Stimulated activated CD4-positive, alpha-beta T cell treated with anti-CD3 and anti-CD28 coated beads, Interleukin-15, amount 100 ng/mL, for 48 hours (primary cell): Measurements from ENCODE around the gene NTRK2.
A peak's percentile ranks its signal among the peaks of the same experiment; 100 is the strongest.

ENCODE experiments used
- DNase-seq, 2 donors: peaks; one replicate each; pipeline ENCODE4 v3.0.0-alpha.2; 2020; ENCODE audit warnings: low read depth in 2 of 2

Gene NTRK2

GRCh38 chr9:84937581-84937980 lies 268.1 kb downstream of the NTRK2 start:
- DNase-seq: no peak

DNA sequence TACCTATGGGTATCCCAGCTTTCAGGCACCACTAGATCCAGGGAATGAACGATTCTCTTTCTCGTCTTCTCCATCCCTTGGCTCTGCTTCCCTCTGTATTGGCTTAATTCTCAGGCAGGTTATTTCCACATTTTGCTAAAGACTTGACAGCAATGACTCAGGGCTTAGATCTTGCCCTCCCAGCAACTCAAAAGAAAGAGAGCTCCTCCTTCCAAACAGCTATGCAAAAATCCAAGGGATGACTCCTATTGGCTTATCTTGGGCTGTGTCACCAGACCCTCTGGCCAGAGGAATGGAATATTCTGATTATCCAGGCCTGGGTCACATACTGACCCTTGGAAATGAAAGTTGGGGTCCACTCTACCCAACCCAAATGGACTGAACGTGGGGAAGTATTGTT lies 270.2 kb downstream of the NTRK2 start:
- DNase-seq: no peak

DNA sequence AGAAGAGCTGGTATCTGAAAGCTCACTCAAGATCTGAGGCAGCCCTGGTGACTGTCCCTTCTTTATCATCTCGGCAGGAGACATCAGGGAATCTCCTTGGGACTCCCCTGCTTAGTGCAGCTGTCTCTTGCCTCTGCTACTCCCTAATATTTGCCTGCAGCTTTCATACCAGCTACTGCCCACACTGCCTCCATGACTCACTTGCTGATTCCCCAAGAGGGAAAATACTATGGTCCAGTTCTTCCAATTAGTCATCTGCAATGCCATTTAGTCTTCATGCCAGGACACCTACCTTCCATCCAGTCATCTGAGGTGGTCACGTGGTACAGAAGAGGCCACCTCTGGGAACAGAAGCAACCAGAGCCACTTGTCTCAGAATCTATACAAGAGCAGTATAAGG lies 270.8 kb downstream of the NTRK2 start:
- DNase-seq: no peak

DNA sequence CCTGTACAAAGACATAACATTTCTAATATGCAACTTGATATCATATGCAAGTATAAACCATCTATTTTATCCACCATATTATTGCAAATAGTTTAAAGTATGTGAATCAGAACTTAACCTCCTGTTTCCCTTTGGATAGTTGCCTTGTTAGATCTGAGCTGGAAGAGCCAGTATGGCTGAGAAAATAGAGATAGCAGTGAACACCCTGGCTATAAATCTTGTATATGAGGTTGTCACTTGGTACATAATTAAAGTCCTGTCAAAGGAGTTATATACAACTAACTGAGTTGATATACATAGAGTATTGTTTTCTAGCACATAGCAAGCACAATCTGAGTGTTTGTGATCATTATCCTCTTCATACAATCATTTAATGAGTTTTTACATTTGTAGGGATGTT lies 272.3 kb downstream of the NTRK2 start:
- no peak for DNase-seq

DNA sequence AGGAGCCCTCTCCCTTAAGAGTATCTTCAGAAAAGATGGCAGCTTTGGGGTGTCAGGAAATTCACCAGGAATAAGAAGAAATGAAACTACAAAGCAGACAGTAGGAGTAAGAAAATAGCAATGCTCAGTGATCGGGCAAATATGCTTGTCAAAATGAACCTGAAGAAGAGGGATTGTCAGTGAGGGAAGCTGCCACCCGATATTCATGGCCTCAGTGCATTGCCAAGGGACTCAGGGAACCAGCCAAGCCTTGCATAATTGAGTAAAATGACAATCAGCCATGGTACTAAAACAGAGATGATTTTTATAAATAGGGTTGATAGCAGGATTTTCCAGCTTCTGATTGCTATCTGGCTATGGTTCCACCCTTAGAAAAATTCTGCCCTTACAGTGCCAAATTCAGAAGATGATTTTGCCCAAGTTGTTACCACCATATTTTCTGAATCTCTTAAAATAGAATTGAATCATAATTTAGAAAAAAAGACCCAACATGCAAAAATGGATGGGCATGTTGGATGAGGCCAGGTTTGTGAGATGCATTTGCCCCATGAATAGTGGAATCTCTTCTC lies 274.0 kb downstream of the NTRK2 start:
- no peak for DNase-seq

DNA sequence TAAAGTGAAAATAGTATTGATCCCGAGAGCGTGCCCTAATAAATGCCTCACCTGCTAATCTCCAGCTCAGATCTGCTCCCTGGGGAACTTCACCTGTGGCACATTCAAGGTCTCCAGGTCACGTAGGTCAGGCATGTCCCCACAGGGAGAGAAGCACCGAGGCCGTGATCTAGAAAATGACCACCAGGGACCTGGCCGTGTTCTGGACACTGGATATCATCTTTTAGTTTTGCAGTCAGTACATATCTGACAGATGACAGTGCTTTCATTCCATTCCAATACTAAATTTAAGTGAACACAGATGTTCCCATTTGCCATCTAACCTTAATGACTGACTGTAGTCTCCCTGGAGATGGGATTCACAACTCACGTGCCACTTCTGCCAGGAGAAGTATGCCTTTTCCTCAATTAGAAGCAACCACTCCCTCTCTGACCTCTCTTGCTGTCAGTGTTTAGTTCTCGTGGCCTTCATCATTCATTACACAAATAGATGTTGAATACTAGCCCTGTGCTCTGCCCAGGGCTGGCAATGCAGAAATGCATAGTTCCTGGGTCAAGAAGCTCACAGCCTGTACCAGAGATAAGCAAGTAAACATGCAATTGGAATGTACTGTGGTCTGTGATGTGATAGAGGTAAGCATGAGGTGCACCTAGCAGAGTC lies 276.5 kb downstream of the NTRK2 start:
- no peak for DNase-seq

DNA sequence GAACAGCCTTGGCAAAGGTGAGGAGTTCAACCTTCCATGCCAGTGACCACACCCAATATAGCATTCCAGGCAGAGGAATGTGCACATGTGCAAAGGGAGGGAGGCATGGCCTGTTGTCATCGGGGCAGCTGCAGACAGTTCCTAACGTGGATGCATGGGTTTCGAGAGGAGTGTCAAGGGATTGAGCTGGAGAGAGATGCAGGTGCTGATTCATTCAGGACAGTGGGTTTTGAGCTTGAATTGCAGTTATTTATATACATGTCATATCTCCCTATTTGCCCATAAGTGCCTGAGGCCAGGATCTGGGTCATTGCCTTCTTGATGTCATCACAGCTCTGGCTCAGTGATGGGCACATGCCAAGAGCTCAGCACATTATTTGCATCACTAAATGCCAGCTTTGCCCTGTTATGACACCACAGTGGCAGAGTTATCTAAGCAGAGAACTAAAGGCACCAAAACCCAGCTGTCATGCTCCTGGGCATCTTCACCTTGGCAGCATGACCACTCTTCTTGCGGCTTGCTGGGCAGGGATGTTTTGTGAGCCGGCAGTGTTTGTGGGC lies 278.0 kb downstream of the NTRK2 start:
- DNase-seq: no peak

GRCh38 chr9:84949258-84949657 lies 279.7 kb downstream of the NTRK2 start:
- DNase-seq: no peak

DNA sequence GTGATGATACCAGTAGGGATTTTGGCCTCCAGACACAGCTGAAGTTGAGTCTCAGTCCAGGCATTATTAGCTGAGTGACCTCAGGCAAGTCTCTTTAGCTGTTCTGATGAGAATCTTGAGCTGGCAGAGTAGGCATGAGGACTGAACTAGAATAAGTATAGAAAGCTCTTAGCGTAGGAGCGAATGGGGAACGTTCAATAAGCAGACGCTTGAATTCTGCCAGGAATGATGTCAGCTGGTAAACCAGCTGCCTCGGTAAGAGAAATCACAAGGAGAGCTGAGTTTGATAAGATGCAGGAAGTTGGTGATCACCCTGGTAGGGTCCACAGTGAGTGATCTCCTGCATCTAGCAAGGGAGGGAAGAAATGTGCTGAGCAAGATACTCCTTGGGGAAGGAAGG lies 280.4 kb downstream of the NTRK2 start:
- DNase-seq: no peak

DNA sequence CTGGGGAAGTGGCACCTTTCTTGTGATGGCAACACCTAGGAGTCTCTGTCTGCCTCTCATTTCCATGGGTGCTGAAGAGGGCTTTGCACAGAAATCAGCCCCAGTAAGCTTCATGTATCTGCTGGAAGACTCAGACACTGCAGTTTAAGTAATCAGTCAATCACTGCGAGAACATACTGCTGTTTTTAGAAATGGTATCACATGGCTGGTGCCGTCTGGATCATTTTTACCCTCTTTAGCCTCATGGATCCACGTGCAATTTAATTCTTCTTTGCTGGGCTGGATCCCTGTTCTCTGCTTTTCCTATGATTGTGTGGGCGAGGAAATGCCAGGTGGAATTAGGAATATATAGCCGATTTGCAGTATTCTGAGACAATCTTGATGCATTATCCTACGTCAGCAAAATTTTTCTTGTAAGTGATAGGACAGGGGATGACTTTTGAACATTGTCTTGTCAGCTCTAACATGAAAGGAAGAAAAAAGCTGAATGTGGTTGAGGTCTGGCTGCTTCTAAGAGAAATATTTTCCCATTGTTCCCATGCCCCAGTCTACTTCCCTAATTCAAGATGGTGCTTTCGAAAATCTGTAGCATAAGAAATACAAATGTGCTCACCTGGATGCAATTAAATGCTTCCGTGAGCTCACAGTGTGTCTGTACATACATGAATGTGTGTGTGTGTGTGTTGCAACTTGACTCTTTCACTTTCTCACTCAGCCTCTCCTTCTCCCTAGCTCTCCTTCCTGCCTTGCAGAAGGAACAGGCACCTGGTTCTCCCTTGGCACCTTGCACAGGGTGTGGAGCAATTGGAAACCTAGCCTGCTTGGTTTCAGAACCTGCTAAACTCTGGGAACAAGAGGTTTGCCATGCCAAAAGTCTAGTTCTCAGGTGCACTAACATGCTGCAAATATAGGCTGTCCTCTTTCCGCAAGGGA lies 281.6 kb downstream of the NTRK2 start:
- no peak for DNase-seq

DNA sequence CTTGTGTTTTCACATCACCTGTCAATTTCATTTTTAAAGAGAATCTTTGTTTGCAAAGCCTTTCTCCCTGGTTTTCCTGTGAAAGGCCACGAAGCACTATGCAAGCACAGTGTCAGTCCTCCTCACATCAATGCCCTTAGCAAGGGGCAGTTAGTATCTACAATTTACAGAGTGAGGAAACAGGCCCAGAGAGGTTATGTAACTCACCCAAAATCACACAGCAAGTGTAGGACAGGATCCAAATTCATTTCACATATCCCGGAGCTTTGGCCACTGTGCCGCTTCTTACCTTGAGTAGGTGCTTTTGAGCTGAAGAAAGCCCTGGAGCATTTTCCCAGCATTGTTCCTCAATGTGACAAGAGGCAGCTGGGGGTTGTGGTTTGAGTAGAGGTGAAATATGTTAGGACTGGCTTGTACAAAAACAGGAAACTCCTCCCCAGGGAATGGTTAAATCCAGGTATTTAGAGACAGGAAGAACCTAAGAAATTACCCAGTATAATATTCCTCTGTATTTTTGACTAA lies 283.8 kb downstream of the NTRK2 start:
- DNase-seq: no peak

DNA sequence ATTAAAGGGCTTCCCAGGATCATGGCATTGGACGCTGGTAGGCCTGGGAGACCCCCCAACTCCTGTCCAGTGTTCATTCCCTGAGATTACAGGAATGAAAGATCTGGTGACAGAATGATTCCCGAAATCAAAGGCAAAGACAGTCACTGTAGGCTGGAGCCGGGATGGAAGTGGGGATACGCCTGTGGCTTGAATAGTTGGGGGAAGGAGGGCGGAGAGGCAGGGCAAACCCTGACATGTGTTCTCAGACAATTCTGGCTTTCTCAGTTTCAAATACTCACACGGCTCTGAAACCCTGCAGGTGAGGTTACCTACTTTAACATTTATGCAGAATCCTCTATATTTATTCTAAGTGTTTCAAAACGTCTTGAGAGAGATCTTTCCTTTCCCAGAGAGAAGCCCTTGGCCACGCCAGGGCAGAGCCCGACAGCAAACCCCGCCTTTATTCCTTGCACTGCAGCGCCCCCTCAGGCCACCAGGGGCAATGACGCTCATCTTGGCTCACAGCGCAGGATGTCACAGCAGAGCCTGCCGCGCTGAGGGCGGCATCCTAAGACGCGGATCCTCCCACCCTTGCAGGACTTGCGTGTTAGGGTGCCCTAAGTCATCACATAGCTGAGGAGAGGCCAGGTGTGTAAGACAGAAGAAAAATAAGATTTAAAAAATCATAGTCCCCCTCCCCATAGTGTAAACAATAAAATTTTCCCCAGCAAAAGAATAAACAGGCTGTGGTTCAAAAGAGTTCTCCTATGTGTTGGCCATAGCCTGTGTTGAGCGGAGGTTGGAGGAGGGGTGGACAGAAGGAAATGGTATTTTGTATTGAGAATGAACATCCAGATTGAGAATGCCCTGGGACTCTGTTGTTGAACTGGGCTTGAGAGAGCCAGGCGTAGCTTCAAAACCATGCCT lies 284.5 kb downstream of the NTRK2 start:
- peak; percentile 13 to 18 for DNase-seq

DNA sequence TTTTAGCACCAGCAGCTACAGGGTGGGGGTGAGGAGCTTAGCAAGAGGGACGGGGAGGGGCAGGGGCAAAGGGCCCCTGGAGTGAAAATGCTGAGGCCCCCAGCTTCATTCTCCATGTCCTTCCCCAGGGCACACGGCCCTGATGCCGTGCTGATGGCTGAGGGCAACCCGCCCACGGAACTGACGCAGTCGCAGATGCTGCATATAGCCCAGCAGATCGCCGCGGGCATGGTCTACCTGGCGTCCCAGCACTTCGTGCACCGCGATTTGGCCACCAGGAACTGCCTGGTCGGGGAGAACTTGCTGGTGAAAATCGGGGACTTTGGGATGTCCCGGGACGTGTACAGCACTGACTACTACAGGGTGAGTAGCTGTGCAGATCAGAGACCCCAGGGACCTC lies 285.6 kb downstream of the NTRK2 start:
- no peak for DNase-seq

- DNase-seq: no peak
Observed at GRCh38 chr9:84955971-84956370, 286.4 kb downstream of the NTRK2 start.

DNA sequence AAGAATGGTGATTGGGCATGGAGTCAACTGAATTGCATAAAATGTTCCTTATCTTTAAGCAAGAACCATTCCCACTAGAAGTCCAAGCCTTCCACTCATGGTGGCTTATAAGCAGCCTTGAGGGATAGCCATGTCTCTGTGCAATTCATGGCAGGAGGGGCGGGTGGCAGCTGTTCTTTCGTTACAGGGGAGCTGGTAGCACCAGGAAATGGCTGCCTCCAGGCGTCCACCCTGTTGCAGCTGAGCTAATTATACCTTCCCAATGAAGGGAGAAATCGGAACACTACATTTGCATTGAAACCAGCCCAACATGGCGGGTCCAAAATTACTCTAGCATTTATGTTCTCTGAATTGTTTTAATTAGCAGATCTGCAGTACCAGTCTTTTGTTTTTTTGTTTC lies 289.8 kb downstream of the NTRK2 start:
- no peak for DNase-seq

DNA sequence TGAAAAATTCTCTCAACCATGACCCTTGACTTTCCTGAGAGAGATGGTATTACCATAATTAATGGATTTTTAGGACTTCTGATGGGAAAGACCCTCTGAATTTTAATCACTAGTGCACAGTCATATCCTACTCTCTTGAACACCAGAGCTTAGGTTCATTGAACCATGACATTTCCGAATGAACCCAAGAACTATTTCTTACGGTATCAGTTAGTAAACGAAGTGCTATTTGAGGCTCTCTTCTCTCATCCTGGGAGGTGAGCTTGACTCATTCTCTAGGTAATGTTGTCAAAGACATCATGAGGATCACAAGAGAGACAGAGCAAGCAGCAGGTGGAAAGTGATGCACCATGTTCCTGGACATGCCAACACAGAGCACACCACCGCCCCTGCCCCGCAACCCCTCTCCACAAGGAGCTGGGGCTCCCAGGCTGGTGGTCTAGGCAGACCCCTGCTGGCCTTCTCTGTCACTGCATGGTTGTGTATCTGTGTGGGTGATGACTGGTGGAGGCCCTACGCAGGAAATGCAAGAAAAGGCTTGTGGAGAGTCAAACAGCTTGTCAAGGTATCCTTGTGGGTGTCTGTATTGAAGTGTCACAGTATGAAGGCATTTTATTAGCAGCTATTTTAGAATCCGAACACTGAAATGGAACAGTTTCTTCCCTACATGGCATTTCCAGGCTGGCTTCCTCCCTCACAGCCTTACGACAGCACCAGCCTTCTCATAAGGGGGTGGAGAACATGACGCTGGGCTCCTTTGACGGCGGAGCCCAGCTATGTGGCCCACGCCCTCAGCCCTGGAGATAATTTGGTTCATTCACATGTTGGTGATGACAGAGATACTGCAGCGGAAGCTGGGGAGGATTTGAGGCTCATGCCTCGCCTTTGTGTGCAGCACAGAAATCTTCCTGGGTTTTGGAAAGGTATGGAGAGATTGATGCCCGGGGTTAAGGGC lies 297.6 kb downstream of the NTRK2 start:
- no peak for DNase-seq

DNA sequence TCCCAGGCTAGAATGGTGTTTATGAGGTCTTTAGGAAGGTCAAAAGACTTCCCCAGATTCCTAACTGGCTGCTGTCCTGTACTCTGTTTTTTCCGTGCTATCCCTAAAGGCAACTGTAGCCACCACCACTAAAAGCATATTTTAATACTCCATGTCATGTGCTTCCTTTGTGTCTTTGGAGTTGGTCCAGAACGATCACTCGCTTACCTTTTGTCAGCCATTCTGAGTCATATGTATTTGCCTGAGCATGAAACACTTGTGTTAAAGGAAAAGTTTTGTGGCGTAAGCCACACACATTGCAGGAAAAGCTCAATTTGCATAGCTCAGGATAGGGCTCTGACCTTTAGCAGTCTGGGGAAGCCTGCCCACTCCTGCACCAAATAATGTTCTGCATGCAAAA lies 299.6 kb downstream of the NTRK2 start:
- DNase-seq: no peak

GRCh38 chr9:84969736-84970135 lies 300.2 kb downstream of the NTRK2 start:
- no peak for DNase-seq

- DNase-seq: no peak
Observed at GRCh38 chr9:84970432-84970831, 300.9 kb downstream of the NTRK2 start.

DNA sequence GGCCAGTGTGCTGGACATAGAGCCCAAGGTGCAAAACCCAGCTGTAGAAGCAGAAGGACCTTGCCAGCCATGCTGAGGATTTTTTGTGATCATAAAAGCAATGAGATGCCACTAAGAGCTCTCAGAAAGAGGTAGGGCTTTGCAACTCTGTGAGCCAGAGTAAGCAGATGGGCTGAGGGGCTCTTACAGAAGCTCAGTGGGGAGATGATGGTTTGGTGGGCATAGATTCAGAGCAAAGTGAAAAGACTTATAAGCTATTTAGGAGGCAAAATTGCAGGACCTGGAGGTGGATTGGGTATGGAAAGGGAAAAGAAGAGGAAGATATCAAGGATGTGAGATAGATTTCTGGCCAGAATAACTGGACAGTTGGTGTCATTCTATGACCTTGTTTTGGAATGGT lies 302.0 kb downstream of the NTRK2 start:
- no peak for DNase-seq
